ENCODE results near the gene SPHK2. TPM values are rescaled to one million over a fixed set of nuclear protein-coding genes. Genes with fewer than 3 reads are reported as not detected.

The SPHK2 gene
- polyA plus RNA-seq, 1 of the 3 experiments (the other 2 are of a cell fraction), result 14.8 TPM

GRCh38 chr19:48616491-48617056, 2.7 kb upstream of the SPHK2 start:
- Histone ChIP-seq H3K4me1 (ENCODE audit: control insufficient read depth in 1 of 2, insufficient read depth in 2 of 2, low read depth in 1 of 2, low read length in 1 of 2) (peaks cover 11 to 38% of the 10 kb centered on the region in 2 experiments; a peak in 3 of 4 replicates), H3K79me2 (ENCODE audit: insufficient read depth) (peaks cover 38% of the 10 kb centered on the region), H3K4me2 (peak overlapping the region; percentile 91), H2AFZ (ENCODE audit: low read depth) (no peak overlapping the region), H3K9me3 (no peaks in the 10 kb centered on the region), H3K27me3 (ENCODE audit: insufficient read depth) (no peaks in the 10 kb centered on the region), H3F3A (replicated peaks; ENCODE audit: insufficient read depth) (peaks cover 55% of the 10 kb centered on the region), H3K9ac (peak overlapping the region; percentile 99; the same call in 1 of the 2 replicates), H3K36me3 (replicated peaks in 1 of 2; ENCODE audit: control insufficient read depth in 1 of 2, insufficient read depth in 2 of 2, low read length in 1 of 2) (peaks cover 32 to 33% of the 10 kb centered on the region in 2 experiments), H3K27ac (ENCODE audit: low read depth in 2 of 2, low read length in 1 of 2) (peak overlapping the region in 1 of 2 experiments; percentile 19; a peak in 1 of 4 replicates), H3K4me3 (ENCODE audit: low read depth in 2 of 2, low read length in 1 of 2) (peak overlapping the region; percentile 93 to 99; a peak in 3 of 4 replicates), H3K9me2 (no peaks in the 10 kb centered on the region), H4K20me1 (ENCODE audit: insufficient read depth) (peaks cover 39% of the 10 kb centered on the region)
- POLR2A ChIA-PET, result interaction anchor here (0.6 to 1.7 kb wide), 4 partner anchors 8 to 21 kb away, joined by 3 to 10 read pairs (median 4); no protein-coding TSS in a partner anchor
- TF ChIP-seq MEF2A (IDR thresholded peaks at IDR 0.05; ENCODE audit: borderline replicate concordance, low read depth) (no peak), GATA2 (CRISPR knock-in tag; IDR thresholded peaks at IDR 0.05) (no peak), SIN3A (IDR thresholded peaks at IDR 0.05; ENCODE audit: borderline replicate concordance, low read depth, low read length) (no peak), JUND (IDR thresholded peaks at IDR 0.05) (no peak), RCOR1 (IDR thresholded peaks at IDR 0.05; ENCODE audit: low read length) (no peak), RFX5 (IDR thresholded peaks at IDR 0.05; ENCODE audit: low read length) (no peak), YY1 (IDR thresholded peaks at IDR 0.05; ENCODE audit: low read depth) (no peak), TAF1 (IDR thresholded peaks at IDR 0.05; ENCODE audit: borderline replicate concordance, low read depth, low read length) (no peak), NRF1 (IDR thresholded peaks at IDR 0.05; ENCODE audit: low read depth, low read length) (no peak), REST (IDR thresholded peaks at IDR 0.05; ENCODE audit: low read depth, low read length) (no peak), MAX (IDR thresholded peaks at IDR 0.05; ENCODE audit: low read depth) (no peak), MXI1 (IDR thresholded peaks at IDR 0.05; ENCODE audit: low read depth, low read length) (no peak), EP300 (IDR thresholded peaks at IDR 0.05; ENCODE audit: borderline replicate concordance in 1 of 2, low read depth in 1 of 2, low read length in 1 of 2) (no peak), GABPA (IDR thresholded peaks at IDR 0.05; ENCODE audit: low read depth) (no peak), ELF1 (IDR thresholded peaks at IDR 0.05) (no peak)
- no peak for DNase-seq
- 68% methylated on average over 7 of the region's 12 CpGs for WGBS (ENCODE audit: low lambda C conversion rate)
- CTCF ChIA-PET, result interaction anchor here (1.1 to 3.7 kb wide), 3 partner anchors 8 to 110 kb away, joined by 3 to 26 read pairs (median 12); no protein-coding TSS in a partner anchor

All from SK-N-SH (cell line).